Mesenchymal stem cell (in vitro differentiated cells and primary cell): ENCODE measurements around the gene BRD9.

Experiments
- DNase-seq: peaks from one replicate; pipeline ENCODE4 v3.0.0-alpha.2; 2013
- H2AFZ ChIP-seq: one replicate; pipeline ENCODE4 v1.6.1; 2013; ENCODE audit warnings: low read depth, mild to moderate bottlenecking, control low read depth, inconsistent platforms, low read length, moderate library complexity
- H2AK5ac ChIP-seq: 2 replicates; pipeline ENCODE4 v1.6.1; 2013; ENCODE audit warnings: low read length, moderate library complexity, mild to moderate bottlenecking, inconsistent platforms; ENCODE audit not compliant: severe bottlenecking
- H2BK120ac ChIP-seq: one replicate; pipeline ENCODE4 v1.6.1; 2013; ENCODE audit warnings: low read depth, mild to moderate bottlenecking, inconsistent platforms, low read length, moderate library complexity
- H2BK12ac ChIP-seq, 2 experiments: one replicate each; pipeline ENCODE4 v1.6.1; 2013; ENCODE audit warnings: inconsistent platforms in 2 of 2, low read length in 2 of 2, mild to moderate bottlenecking in 2 of 2, moderate library complexity in 2 of 2, control low read depth in 1 of 2
- H2BK15ac ChIP-seq: one replicate; pipeline ENCODE4 v1.6.1; 2013; ENCODE audit warnings: mild to moderate bottlenecking, low read depth, inconsistent platforms; ENCODE audit not compliant: poor library complexity, severe bottlenecking
- H2BK5ac ChIP-seq: 2 replicates; pipeline ENCODE4 v1.6.1; 2013; ENCODE audit warnings: low read depth, mild to moderate bottlenecking, low read length, control low read depth, inconsistent platforms; ENCODE audit not compliant: poor library complexity, severe bottlenecking
- H3K14ac ChIP-seq, 2 experiments: one replicate each; pipeline ENCODE4 v1.6.1; 2013; ENCODE audit warnings: inconsistent platforms in 2 of 2, low read length in 2 of 2, control low read depth in 1 of 2, mild to moderate bottlenecking in 1 of 2, moderate library complexity in 1 of 2
- H3K18ac ChIP-seq, 2 experiments: one replicate each; pipeline ENCODE4 v1.6.1; 2013; ENCODE audit warnings: inconsistent platforms in 2 of 2, low read length in 2 of 2, control low read depth in 1 of 2, low read depth in 1 of 2, mild to moderate bottlenecking in 1 of 2
- H3K23ac ChIP-seq, 2 experiments: one replicate each; pipeline ENCODE4 v1.6.1; 2013; ENCODE audit warnings: inconsistent platforms in 2 of 2, low read length in 2 of 2, mild to moderate bottlenecking in 2 of 2, moderate library complexity in 2 of 2, control low read depth in 1 of 2
- H3K27ac ChIP-seq: 2 replicates; pipeline ENCODE4 v1.5.1; 2013; ENCODE audit warnings: mild to moderate bottlenecking, moderate library complexity, low read length, control low read depth, inconsistent platforms; ENCODE audit not compliant: poor library complexity, severe bottlenecking
- H3K27me3 ChIP-seq, 2 experiments: 2 replicates each; pipeline versions ENCODE4 v1.6.1 to v1.7.0; 2013; ENCODE audit warnings: low read length in 2 of 2, mild to moderate bottlenecking in 2 of 2, moderate library complexity in 2 of 2, control low read depth in 1 of 2, inconsistent platforms in 1 of 2; ENCODE audit not compliant: control insufficient read depth in 1 of 2, insufficient read depth in 1 of 2
- H3K36me3 ChIP-seq, 2 experiments: 2 replicates each; pipeline versions ENCODE4 v1.6.1 to v1.7.0; 2013; ENCODE audit warnings: low read length in 2 of 2, control low read depth in 1 of 2, inconsistent platforms in 1 of 2, low read depth in 1 of 2, mild to moderate bottlenecking in 1 of 2; ENCODE audit not compliant: insufficient read depth in 2 of 2, control insufficient read depth in 1 of 2
- H3K4ac ChIP-seq, 2 experiments: one replicate each; pipeline ENCODE4 v1.6.1; 2013; ENCODE audit warnings: inconsistent platforms in 2 of 2, low read length in 2 of 2, mild to moderate bottlenecking in 2 of 2, moderate library complexity in 2 of 2, control low read depth in 1 of 2, low read depth in 1 of 2
- H3K4me1 ChIP-seq: 2 replicates; pipeline ENCODE4 v1.6.1; 2013; ENCODE audit warnings: low read depth, low read length, control low read depth; ENCODE audit not compliant: control insufficient read depth, insufficient read depth
- H3K4me2 ChIP-seq: 2 replicates; pipeline ENCODE4 v1.6.1; 2013; ENCODE audit warnings: low read length, mild to moderate bottlenecking, inconsistent platforms; ENCODE audit not compliant: poor library complexity, severe bottlenecking
- H3K4me3 ChIP-seq, 2 experiments: 2 replicates each; pipeline versions ENCODE4 v1.5.1 to v1.7.0; 2013; ENCODE audit warnings: low read length in 2 of 2, mild to moderate bottlenecking in 2 of 2, control low read depth in 1 of 2, low read depth in 1 of 2; ENCODE audit not compliant: insufficient read depth in 1 of 2
- H3K79me1 ChIP-seq: replicated peaks from 2 replicates; pipeline ENCODE4 v1.6.1; 2013; ENCODE audit warnings: mild to moderate bottlenecking, control low read depth, low read length, inconsistent platforms; ENCODE audit not compliant: poor library complexity, severe bottlenecking
- H3K9ac ChIP-seq: 2 replicates; pipeline ENCODE4 v1.7.0; 2013; ENCODE audit warnings: mild to moderate bottlenecking, low read length, moderate library complexity
- H3K9me3 ChIP-seq: 2 replicates; pipeline ENCODE4 v1.7.0; 2013; ENCODE audit warnings: mild to moderate bottlenecking, low read length; ENCODE audit not compliant: control insufficient read depth
- H4K8ac ChIP-seq: one replicate; pipeline ENCODE4 v1.6.1; 2013; ENCODE audit warnings: inconsistent platforms, mild to moderate bottlenecking, low read length, moderate library complexity
- H4K91ac ChIP-seq: one replicate; pipeline ENCODE4 v1.6.1; 2013; ENCODE audit warnings: mild to moderate bottlenecking, low read length, inconsistent platforms
- WGBS: methylation state at CpG from one replicate; pipeline ENCODE4 v1.1.7; 2013; ENCODE audit warnings: mixed read lengths; 5-methylcytosine and 5-hydroxymethylcytosine counted together

The BRD9 gene

GRCh38 chr5:816176-816575 lies 76.4 kb downstream of the BRD9 start:
- WGBS: 94% methylated on average over 15 of the region's 15 CpGs

DNA sequence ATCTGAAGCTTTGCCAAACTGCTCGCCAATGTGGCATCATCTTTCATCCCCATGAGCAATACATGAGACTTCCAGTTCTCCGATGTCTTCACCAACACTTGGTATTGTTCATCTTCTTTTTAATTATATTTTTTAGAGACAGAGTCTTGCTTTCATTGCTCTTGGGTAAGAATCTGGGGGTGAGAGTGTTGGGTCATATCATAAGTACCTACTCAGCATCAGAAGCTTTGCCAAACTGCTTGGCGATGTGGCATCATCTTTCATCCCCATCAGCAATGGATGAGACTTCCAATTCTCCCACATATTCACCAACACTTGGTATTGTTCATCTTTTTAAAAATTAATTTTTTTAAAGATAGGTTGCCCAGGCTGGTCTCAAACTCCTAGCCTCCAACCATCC lies 77.2 kb downstream of the BRD9 start:
- H3K27me3 ChIP-seq: no peaks in the 10 kb centered on the region
- no peak overlapping the region for H2BK15ac ChIP-seq
- no peak overlapping the region for H4K91ac ChIP-seq
- no peak overlapping the region for H3K9ac ChIP-seq
- H3K4me1 ChIP-seq: no peaks in the 10 kb centered on the region
- no peak overlapping the region for H2BK12ac ChIP-seq
- no peak overlapping the region for H2AFZ ChIP-seq
- no peak overlapping the region for H3K14ac ChIP-seq
- H3K79me1 ChIP-seq: no peaks in the 10 kb centered on the region
- no peak overlapping the region for H2AK5ac ChIP-seq
- no peak overlapping the region for H3K4ac ChIP-seq
- H2BK120ac ChIP-seq: no peak overlapping the region
- no peak overlapping the region for H3K4me3 ChIP-seq
- no peak overlapping the region for H3K27ac ChIP-seq
- H2BK5ac ChIP-seq: no peak overlapping the region
- H3K4me2 ChIP-seq: no peak overlapping the region
- H3K18ac ChIP-seq: no peak overlapping the region
- H4K8ac ChIP-seq: no peak overlapping the region
- 100% methylated on average over 1 of the region's 3 CpGs for WGBS
- no peak overlapping the region for H3K23ac ChIP-seq
- no peaks in the 10 kb centered on the region for H3K36me3 ChIP-seq
- DNase-seq: no peak
- H3K9me3 ChIP-seq: peaks cover 7% of the 10 kb centered on the region

More at GRCh38 chr5:816176-816575, 76.4 kb downstream of the BRD9 start:
- H4K8ac ChIP-seq: no peak overlapping the region
- no peak overlapping the region for H3K4ac ChIP-seq
- H3K36me3 ChIP-seq: no peaks in the 10 kb centered on the region
- H2AK5ac ChIP-seq: no peak overlapping the region
- no peaks in the 10 kb centered on the region for H3K79me1 ChIP-seq
- no peak overlapping the region for H2BK12ac ChIP-seq
- H3K18ac ChIP-seq: no peak overlapping the region
- H3K27ac ChIP-seq: no peak overlapping the region
- H3K9me3 ChIP-seq: peaks cover 7% of the 10 kb centered on the region
- no peak overlapping the region for H2BK120ac ChIP-seq
- no peak overlapping the region for H3K4me2 ChIP-seq
- no peak for DNase-seq
- no peak overlapping the region for H3K23ac ChIP-seq
- no peak overlapping the region for H3K4me3 ChIP-seq
- no peak overlapping the region for H3K9ac ChIP-seq
- H4K91ac ChIP-seq: no peak overlapping the region
- H2AFZ ChIP-seq: no peak overlapping the region
- H3K27me3 ChIP-seq: peaks cover 0 to 2% of the 10 kb centered on the region in 2 experiments
- no peaks in the 10 kb centered on the region for H3K4me1 ChIP-seq
- H2BK15ac ChIP-seq: no peak overlapping the region
- H2BK5ac ChIP-seq: no peak overlapping the region
- H3K14ac ChIP-seq: no peak overlapping the region
